Activated naive CD8-positive, alpha-beta T cell treated with anti-CD3 and anti-CD28 coated beads, Interleukin-2, amount 10 ng/mL, durations not matched to agents 7 days and 5 days (primary cell): ENCODE data around the gene POU2AF2. TPM values are rescaled to one million over a fixed set of nuclear protein-coding genes. Genes with fewer than 3 reads are reported as not detected.

Experiments
- ATAC-seq: fragments of 150-1000 bp; cut with Tn5 transposase; one replicate; pipeline ENCODE4 v1.10.0; 2021; ENCODE audit warnings: low read depth, moderate library complexity
- POLR2A ChIA-PET: fragments of 350-600 bp; sonication (Branson Sonifier 250); formaldehyde crosslinking; loops from one replicate; lab custom pipeline; 2021; ENCODE audit warnings: antibody characterized with exemption; lab: Charles Lee
- DNase-seq: peaks from one replicate; pipeline ENCODE4 v3.0.0; 2021
- H3K27ac Mint-ChIP-seq: one replicate; pipeline ENCODE4 v1.8.0; 2022; ENCODE audit warnings: mild to moderate bottlenecking, mixed read lengths
- H3K27me3 Mint-ChIP-seq: one replicate; pipeline ENCODE4 v1.8.0; 2022; ENCODE audit warnings: mild to moderate bottlenecking, moderate library complexity, mixed read lengths
- H3K36me3 Mint-ChIP-seq: one replicate; pipeline ENCODE4 v1.8.0; 2021; ENCODE audit warnings: mild to moderate bottlenecking, mixed read lengths
- H3K4me1 Mint-ChIP-seq: one replicate; pipeline ENCODE4 v1.8.0; 2021; ENCODE audit warnings: mixed read lengths
- H3K4me3 Mint-ChIP-seq: one replicate; pipeline ENCODE4 v1.8.0; 2022; ENCODE audit warnings: mild to moderate bottlenecking, moderate library complexity, mixed read lengths
- H3K9me3 Mint-ChIP-seq: one replicate; pipeline ENCODE4 v1.8.0; 2021; ENCODE audit warnings: mixed read lengths
- total RNA-seq, 2 experiments: library from RNA; stranded (reverse); gene quantifications; one replicate each; pipeline ENCODE4 v1.2.3, GENCODE V29; 2021

POU2AF2 gene
- total RNA-seq, 2 experiments from 2014 or later: not detected

DNA sequence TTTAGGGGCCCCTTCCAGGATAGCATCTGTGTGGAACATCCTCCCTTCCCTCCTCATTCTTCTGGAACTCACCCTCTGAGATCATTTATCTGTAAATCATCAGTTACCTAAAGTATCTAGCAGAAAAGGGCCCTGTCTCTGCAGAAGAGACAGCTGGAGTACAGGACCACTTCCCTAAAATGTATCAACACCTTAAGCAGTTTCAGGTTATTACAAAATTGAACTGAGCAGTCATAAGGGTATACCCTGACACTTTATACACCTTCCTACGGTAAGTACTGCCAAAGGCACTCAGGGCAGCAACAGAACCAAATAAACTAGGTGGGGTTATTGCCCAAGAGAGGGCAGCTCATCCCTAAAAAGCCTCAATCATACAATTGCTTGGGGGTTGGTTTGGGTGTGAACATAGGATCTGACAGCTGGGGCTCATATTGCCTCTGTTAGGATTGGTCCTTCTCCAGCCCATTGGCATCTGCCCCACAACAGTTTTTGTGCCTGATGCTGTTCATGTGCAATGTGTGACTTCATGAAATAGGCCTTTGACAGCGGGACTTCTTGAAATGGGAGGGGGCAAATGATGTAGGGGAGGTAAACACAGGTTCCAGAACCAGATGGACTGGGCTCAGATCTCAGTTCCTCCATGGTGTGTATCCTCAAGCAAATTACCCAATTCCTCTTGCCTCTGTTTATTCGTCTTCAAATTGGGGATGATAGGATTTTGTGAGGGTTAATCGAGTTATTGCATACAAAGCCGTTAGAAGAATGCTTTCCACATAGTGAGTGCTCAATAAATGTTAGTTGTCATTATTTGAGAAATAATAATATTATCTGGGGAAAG, 55.7 kb downstream of the POU2AF2 start:
- Mint-ChIP-seq H3K4me1 (peaks cover 2% of the 10 kb centered on the region), H3K4me3 (no peak overlapping the region), H3K36me3 (no peaks in the 10 kb centered on the region), H3K27me3 (peaks cover 71% of the 10 kb centered on the region), H3K9me3 (no peaks in the 10 kb centered on the region), H3K27ac (no peak overlapping the region)
- POLR2A ChIA-PET: no interaction called here
- ATAC-seq (no peak), DNase-seq (no peak)

DNA sequence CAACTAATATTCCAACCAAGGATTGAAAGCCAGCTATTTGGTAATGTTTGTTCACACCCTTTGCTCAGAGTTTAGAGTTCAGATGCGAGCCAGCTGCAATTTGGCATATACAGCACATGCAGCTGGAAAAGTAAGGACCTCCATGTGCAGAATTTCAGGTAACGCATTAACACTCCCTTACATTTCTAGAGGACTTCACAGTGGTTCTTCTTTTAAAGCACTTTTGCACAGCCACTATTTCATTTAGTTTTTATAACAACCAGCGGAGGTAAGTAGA, 56.3 kb downstream of the POU2AF2 start:
- Mint-ChIP-seq H3K9me3 (no peaks in the 10 kb centered on the region), H3K4me3 (no peak overlapping the region), H3K27ac (no peak overlapping the region), H3K27me3 (peaks cover 73% of the 10 kb centered on the region), H3K4me1 (peaks cover 2% of the 10 kb centered on the region), H3K36me3 (no peaks in the 10 kb centered on the region)
- ATAC-seq (no peak), DNase-seq (no peak)
- POLR2A ChIA-PET: no interaction called here

DNA sequence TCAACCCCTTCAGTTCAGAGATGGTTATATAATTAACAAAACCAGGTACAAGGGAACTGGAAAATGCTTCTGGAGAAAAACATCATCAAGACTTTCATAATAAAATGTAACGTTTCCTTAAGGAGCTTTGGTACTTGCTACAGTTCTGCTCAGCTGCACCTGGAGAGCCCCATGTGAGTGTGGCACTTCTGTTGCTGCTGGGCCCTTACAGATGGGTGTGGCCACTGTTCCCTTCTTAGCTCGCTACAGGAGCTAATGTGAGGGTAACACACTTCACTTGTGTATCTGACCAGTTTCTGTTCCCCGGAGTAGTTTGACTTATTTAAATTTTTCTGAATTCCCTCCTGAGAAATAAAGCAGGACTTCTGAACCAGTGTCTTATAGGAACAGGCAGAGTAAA, 56.8 kb downstream of the POU2AF2 start:
- Mint-ChIP-seq H3K4me1 (peaks cover 2% of the 10 kb centered on the region), H3K36me3 (no peaks in the 10 kb centered on the region), H3K27ac (no peak overlapping the region), H3K4me3 (no peak overlapping the region), H3K9me3 (no peaks in the 10 kb centered on the region), H3K27me3 (peaks cover 73% of the 10 kb centered on the region)
- POLR2A ChIA-PET: no interaction called here
- ATAC-seq: no peak
- DNase-seq: no peak

- H3K9me3 Mint-ChIP-seq: no peaks in the 10 kb centered on the region
- ATAC-seq: no peak
Observed at GRCh38 chr11:111303461-111303860, 57.9 kb downstream of the POU2AF2 start.

GRCh38 chr11:111305162-111305802, 59.8 kb downstream of the POU2AF2 start:
- no peaks in the 10 kb centered on the region for H3K4me1 Mint-ChIP-seq
- POLR2A ChIA-PET: no interaction called here
- no peak for DNase-seq
- no peaks in the 10 kb centered on the region for H3K9me3 Mint-ChIP-seq
- H3K27ac Mint-ChIP-seq: no peak overlapping the region
- H3K27me3 Mint-ChIP-seq: peaks cover 64% of the 10 kb centered on the region
- no peak overlapping the region for H3K4me3 Mint-ChIP-seq
- no peak for ATAC-seq
- H3K36me3 Mint-ChIP-seq: no peaks in the 10 kb centered on the region

More at GRCh38 chr11:111303461-111303860, 57.9 kb downstream of the POU2AF2 start:
- POLR2A ChIA-PET: no interaction called here
- Mint-ChIP-seq H3K27ac (no peak overlapping the region), H3K27me3 (peaks cover 72% of the 10 kb centered on the region), H3K4me3 (no peak overlapping the region), H3K4me1 (peaks cover under 1% of the 10 kb centered on the region), H3K36me3 (no peaks in the 10 kb centered on the region)
- no peak for DNase-seq

GRCh38 chr11:111305876-111306275, 60.4 kb downstream of the POU2AF2 start:
- ATAC-seq: no peak
- H3K27me3 Mint-ChIP-seq: peaks cover 63% of the 10 kb centered on the region
- no peaks in the 10 kb centered on the region for H3K36me3 Mint-ChIP-seq
- H3K4me3 Mint-ChIP-seq: no peak overlapping the region
- no peak for DNase-seq
- H3K9me3 Mint-ChIP-seq: no peaks in the 10 kb centered on the region
- H3K27ac Mint-ChIP-seq: no peak overlapping the region
- H3K4me1 Mint-ChIP-seq: no peaks in the 10 kb centered on the region
- POLR2A ChIA-PET: no interaction called here

GRCh38 chr11:111306321-111306720, 60.8 kb downstream of the POU2AF2 start:
- ATAC-seq (no peak), DNase-seq (no peak)
- H3K4me3 Mint-ChIP-seq: no peak overlapping the region
- H3K9me3 Mint-ChIP-seq: no peaks in the 10 kb centered on the region
- H3K36me3 Mint-ChIP-seq: no peaks in the 10 kb centered on the region
- H3K27me3 Mint-ChIP-seq: peaks cover 59% of the 10 kb centered on the region
- no peak overlapping the region for H3K27ac Mint-ChIP-seq
- H3K4me1 Mint-ChIP-seq: no peaks in the 10 kb centered on the region
- POLR2A ChIA-PET: no interaction called here

DNA sequence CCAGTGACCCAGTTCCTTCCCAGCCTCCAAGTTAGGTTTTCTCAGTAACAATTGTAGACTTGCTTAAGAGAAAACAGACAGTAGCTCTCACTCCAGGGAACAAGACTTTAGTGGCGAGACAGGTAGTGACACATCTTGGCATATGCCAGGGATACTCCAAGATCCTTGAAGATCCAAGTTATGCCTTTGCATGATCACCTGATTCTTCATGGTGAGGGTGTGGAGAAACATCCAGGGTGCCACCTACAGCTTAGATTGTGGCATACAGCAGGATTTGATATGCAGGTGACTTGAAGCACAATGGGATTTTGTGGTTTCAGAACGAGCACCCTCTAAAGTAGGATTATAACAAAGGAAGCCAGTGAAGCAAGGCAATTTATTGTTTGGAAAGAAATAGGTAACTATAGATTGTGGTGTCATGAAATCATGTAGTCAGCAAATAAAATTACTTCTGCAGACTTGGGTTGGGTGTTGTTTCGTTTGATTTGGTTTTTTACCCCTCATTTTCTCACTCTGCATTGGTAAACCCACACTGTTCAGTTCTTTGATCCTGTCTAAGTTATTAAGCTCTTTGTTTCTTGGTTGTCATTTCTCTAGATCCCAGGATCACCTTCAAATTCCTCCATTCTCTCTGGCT, 62.1 kb downstream of the POU2AF2 start:
- no peaks in the 10 kb centered on the region for H3K4me1 Mint-ChIP-seq
- no peaks in the 10 kb centered on the region for H3K9me3 Mint-ChIP-seq
- POLR2A ChIA-PET: no interaction called here
- DNase-seq: no peak
- peaks cover 50% of the 10 kb centered on the region for H3K27me3 Mint-ChIP-seq
- H3K4me3 Mint-ChIP-seq: no peak overlapping the region
- no peak overlapping the region for H3K27ac Mint-ChIP-seq
- ATAC-seq: no peak
- no peaks in the 10 kb centered on the region for H3K36me3 Mint-ChIP-seq

- Mint-ChIP-seq H3K4me3 (no peak overlapping the region), H3K27ac (no peak overlapping the region), H3K36me3 (no peaks in the 10 kb centered on the region), H3K4me1 (no peaks in the 10 kb centered on the region), H3K9me3 (no peaks in the 10 kb centered on the region), H3K27me3 (peaks cover 45% of the 10 kb centered on the region)
- ATAC-seq (no peak), DNase-seq (no peak)
- POLR2A ChIA-PET: no interaction called here
Observed at GRCh38 chr11:111308140-111308539, 62.6 kb downstream of the POU2AF2 start.

- DNase-seq: no peak
- no peaks in the 10 kb centered on the region for H3K4me1 Mint-ChIP-seq
- no peaks in the 10 kb centered on the region for H3K36me3 Mint-ChIP-seq
- POLR2A ChIA-PET: no interaction called here
- no peak overlapping the region for H3K27ac Mint-ChIP-seq
- no peak overlapping the region for H3K4me3 Mint-ChIP-seq
- peaks cover 44% of the 10 kb centered on the region for H3K27me3 Mint-ChIP-seq
- H3K9me3 Mint-ChIP-seq: peaks cover 1% of the 10 kb centered on the region
- no peak for ATAC-seq
Observed at GRCh38 chr11:111309215-111309915, 63.8 kb downstream of the POU2AF2 start.

DNA sequence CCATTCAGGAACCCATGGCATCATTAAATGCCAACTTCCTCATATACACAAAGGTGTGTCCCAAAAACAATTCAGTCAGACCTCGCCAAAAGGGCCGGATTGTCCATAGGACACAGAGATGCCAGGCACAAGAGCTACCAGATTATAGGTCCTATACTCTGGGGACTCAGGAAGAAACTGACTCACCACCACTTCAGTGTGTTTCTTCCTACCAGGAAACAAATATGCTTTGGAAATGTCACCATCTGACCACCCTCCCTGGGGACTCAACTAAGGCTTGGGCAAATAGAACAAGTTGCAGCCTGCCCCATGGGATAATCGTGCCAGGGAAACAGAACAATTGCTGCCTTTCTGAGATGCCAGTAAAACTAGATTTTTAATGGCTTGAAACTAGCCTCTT, 64.6 kb downstream of the POU2AF2 start:
- Mint-ChIP-seq H3K4me1 (no peaks in the 10 kb centered on the region), H3K9me3 (peaks cover 1% of the 10 kb centered on the region), H3K27ac (no peak overlapping the region), H3K36me3 (no peaks in the 10 kb centered on the region), H3K27me3 (peaks cover 45% of the 10 kb centered on the region), H3K4me3 (no peak overlapping the region)
- DNase-seq (no peak), ATAC-seq (no peak)
- POLR2A ChIA-PET: no interaction called here

DNA sequence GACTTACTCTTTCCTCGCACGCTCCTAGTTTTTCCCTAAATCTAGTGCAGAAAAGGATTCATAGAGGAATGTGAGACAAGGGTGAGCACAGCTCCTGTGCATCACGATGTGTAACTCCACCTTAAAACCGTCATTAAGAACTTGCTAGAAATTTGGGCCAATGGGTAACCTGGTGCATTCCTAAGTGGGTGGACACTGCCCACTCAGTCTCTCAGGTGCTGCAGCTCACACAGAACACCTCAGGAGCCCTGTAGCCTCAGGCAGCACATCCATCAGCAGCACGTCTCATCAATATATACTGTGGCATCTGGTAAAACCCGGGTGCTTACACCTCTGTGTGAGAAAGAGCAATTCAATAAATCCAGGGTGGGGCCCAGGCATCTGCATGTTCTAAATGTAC, 65.2 kb downstream of the POU2AF2 start:
- ATAC-seq (no peak), DNase-seq (no peak)
- H3K4me1 Mint-ChIP-seq: no peaks in the 10 kb centered on the region
- no peaks in the 10 kb centered on the region for H3K36me3 Mint-ChIP-seq
- no peak overlapping the region for H3K4me3 Mint-ChIP-seq
- peaks cover 1% of the 10 kb centered on the region for H3K9me3 Mint-ChIP-seq
- POLR2A ChIA-PET: no interaction called here
- peaks cover 44% of the 10 kb centered on the region for H3K27me3 Mint-ChIP-seq
- H3K27ac Mint-ChIP-seq: no peak overlapping the region

GRCh38 chr11:111312076-111312475, 66.6 kb downstream of the POU2AF2 start:
- Mint-ChIP-seq H3K27me3 (peaks cover 34% of the 10 kb centered on the region), H3K36me3 (no peaks in the 10 kb centered on the region), H3K9me3 (peaks cover 1% of the 10 kb centered on the region), H3K27ac (no peak overlapping the region), H3K4me3 (no peak overlapping the region), H3K4me1 (no peaks in the 10 kb centered on the region)
- POLR2A ChIA-PET: no interaction called here
- ATAC-seq (no peak), DNase-seq (no peak)
